ENCODE results near the gene MOSPD3. TPM values are rescaled to one million over a fixed set of nuclear protein-coding genes. Genes with fewer than 3 reads are reported as not detected.

MOSPD3 gene
- total and polyA plus RNA-seq, 2 of the 13 experiments (the other 11 are each of a cell fraction or from before 2014, with no cell fraction given) = 7.6 to 8.8 TPM

DNA sequence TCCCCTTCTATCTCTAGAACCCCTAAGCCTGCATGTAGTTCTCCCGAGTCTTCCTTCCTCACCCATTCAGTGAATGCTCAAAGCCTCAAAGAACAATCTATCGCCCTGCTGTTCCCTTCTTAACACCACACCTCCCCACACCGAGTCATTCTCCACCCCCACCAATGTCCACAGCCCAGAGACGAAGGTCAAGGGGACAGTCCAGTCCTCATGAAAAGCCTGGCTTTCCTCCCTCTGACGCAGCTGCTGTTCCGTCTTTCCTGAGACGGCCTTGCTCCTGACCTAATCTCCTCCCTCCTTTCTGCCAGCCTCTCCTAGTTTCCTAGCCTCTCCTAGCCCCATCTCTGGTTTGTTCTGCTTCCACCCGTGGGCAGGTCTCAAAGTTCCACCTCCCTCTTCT lies 9.2 kb downstream of the MOSPD3 start:
- H3K9ac ChIP-seq (ENCODE audit: insufficient read depth, low read depth, low read length) = no peak overlapping the region
- ChIA-PET POLR2A (interaction anchor here (1.0 to 2.7 kb wide), 9 partner anchors 9 to 84 kb away, joined by 3 to 20 read pairs (median 4); partner anchors contain the start of genes FBXO24, LRCH4, MOSPD3 and POP7), CTCF (ENCODE audit: low intra/inter-chr PET ratio, low total read pairs) (no interaction called here)
- peak overlapping the region; percentile 50 for H3K27ac ChIP-seq (ENCODE audit: extremely low read length, insufficient read depth, low read length)
- H3K79me2 ChIP-seq (ENCODE audit: insufficient read depth, low read length) = no peaks in the 10 kb centered on the region
- 8% methylated on average over 8 of the region's 8 CpGs for WGBS (ENCODE audit: low lambda C conversion rate)
- no peak overlapping the region for H2AFZ ChIP-seq (ENCODE audit: low read length)
- no peaks in the 10 kb centered on the region for H3K27me3 ChIP-seq (ENCODE audit: control insufficient read depth in 1 of 2, insufficient read depth in 2 of 2, low read length in 2 of 2)
- intact Hi-C loops (cut with micrococcal nuclease; ENCODE audit: unreplicated experiment) = no loop called here
- no peaks in the 10 kb centered on the region for H4K20me1 ChIP-seq (ENCODE audit: insufficient read depth, low read length)
- in situ Hi-C loops (cut with HindIII; ENCODE audit: extremely low pct_ligation_motif_present, low pct_unique_long_range_greater_than_20kb) = no loop called here
- H3K4me3 ChIP-seq (replicated peaks in 1 of 3; ENCODE audit: insufficient read depth in 1 of 3, low read depth in 2 of 3, low read length in 3 of 3) = no peak overlapping the region
- H3K4me1 ChIP-seq (ENCODE audit: insufficient read depth, low read length) = peaks cover 21% of the 10 kb centered on the region
- FAIRE-seq = peak; percentile 56
- peak; percentile 41 for DNase-seq (ENCODE audit: low spot score)
- peak overlapping the region; percentile 37 for H3K4me2 ChIP-seq (ENCODE audit: low read depth, low read length)
- peak; percentile 82 for ATAC-seq
- peaks cover 0 to 4% of the 10 kb centered on the region in 2 experiments; a peak in 2 of 5 replicates for H3K36me3 ChIP-seq (replicated peaks in 1 of 2; ENCODE audit: control insufficient read depth in 1 of 2, insufficient read depth in 2 of 2, low read length in 2 of 2)
- no peaks in the 10 kb centered on the region for H3K9me3 ChIP-seq (ENCODE audit: low read length)
- no TSS peak for BruUV-seq (replicated peaks)
- TF ChIP-seq ZNF574 (CRISPR knock-in tag; IDR thresholded peaks at IDR 0.05) = no peak
- TF ChIP-seq PATZ1 (CRISPR knock-in tag; IDR thresholded peaks at IDR 0.05) = peak; percentile 53
- TF ChIP-seq ZBTB2 (CRISPR knock-in tag; IDR thresholded peaks at IDR 0.05; ENCODE audit: low read depth) = no peak
- peak; percentile 23; the same call in 1 of the 2 replicates for TF ChIP-seq ZNF710 (CRISPR knock-in tag; IDR thresholded peaks at IDR 0.05; ENCODE audit: borderline replicate concordance)
- TF ChIP-seq FOXA3 (CRISPR knock-in tag; IDR thresholded peaks at IDR 0.05) = peak; percentile 59
- 0 out of 2 replicates have a peak, but pooled peaks have one; percentile 34 for TF ChIP-seq PAXIP1 (CRISPR knock-in tag; conservative IDR thresholded peaks at IDR 0.05)
- peak; percentile 41; the same call in 1 of the 2 replicates for TF ChIP-seq HDAC2 (CRISPR knock-in tag; IDR thresholded peaks at IDR 0.05)
- TF ChIP-seq, protein P1, sequence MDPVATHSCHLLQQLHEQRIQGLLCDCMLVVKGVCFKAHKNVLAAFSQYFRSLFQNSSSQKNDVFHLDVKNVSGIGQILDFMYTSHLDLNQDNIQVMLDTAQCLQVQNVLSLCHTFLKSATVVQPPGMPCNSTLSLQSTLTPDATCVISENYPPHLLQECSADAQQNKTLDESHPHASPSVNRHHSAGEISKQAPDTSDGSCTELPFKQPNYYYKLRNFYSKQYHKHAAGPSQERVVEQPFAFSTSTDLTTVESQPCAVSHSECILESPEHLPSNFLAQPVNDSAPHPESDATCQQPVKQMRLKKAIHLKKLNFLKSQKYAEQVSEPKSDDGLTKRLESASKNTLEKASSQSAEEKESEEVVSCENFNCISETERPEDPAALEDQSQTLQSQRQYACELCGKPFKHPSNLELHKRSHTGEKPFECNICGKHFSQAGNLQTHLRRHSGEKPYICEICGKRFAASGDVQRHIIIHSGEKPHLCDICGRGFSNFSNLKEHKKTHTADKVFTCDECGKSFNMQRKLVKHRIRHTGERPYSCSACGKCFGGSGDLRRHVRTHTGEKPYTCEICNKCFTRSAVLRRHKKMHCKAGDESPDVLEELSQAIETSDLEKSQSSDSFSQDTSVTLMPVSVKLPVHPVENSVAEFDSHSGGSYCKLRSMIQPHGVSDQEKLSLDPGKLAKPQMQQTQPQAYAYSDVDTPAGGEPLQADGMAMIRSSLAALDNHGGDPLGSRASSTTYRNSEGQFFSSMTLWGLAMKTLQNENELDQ (CRISPR knock-in tag; IDR thresholded peaks at IDR 0.05; ENCODE audit: borderline replicate concordance) = no peak
